ENCODE measurements around the gene ACVR2A.

Gene ACVR2A

GRCh38 chr2:147818741-147819140, 26.1 kb upstream of the ACVR2A start:
- TF ChIP-seq CTCF (IDR thresholded peaks at IDR 0.05; ENCODE audit: low read depth, low read length) = no peak
- Histone ChIP-seq H3K4me1 (no peaks in the 10 kb centered on the region), H3K27me3 (no peaks in the 10 kb centered on the region), H3K36me3 (no peaks in the 10 kb centered on the region), H3K9me3 (no peaks in the 10 kb centered on the region), H3K4me3 (ENCODE audit: low read depth, low read length) (no peak overlapping the region)
- no peak for DNase-seq

GRCh38 chr2:147824620-147825019, 20.2 kb upstream of the ACVR2A start:
- no peak for TF ChIP-seq CTCF (IDR thresholded peaks at IDR 0.05; ENCODE audit: low read depth, low read length)
- Histone ChIP-seq H3K4me1 (no peaks in the 10 kb centered on the region), H3K4me3 (ENCODE audit: low read depth, low read length) (no peak overlapping the region), H3K27me3 (no peaks in the 10 kb centered on the region), H3K36me3 (no peaks in the 10 kb centered on the region), H3K9me3 (no peaks in the 10 kb centered on the region)
- no peak for DNase-seq

GRCh38 chr2:147826278-147827087, 18.3 kb upstream of the ACVR2A start:
- no peaks in the 10 kb centered on the region for H3K36me3 ChIP-seq
- H3K4me1 ChIP-seq = no peaks in the 10 kb centered on the region
- DNase-seq = no peak
- no peaks in the 10 kb centered on the region for H3K9me3 ChIP-seq
- TF ChIP-seq CTCF (IDR thresholded peaks at IDR 0.05; ENCODE audit: low read depth, low read length) = no peak
- no peaks in the 10 kb centered on the region for H3K27me3 ChIP-seq
- no peak overlapping the region for H3K4me3 ChIP-seq (ENCODE audit: low read depth, low read length)

- H3K4me3 ChIP-seq (ENCODE audit: low read depth, low read length) = no peak overlapping the region
- TF ChIP-seq CTCF (IDR thresholded peaks at IDR 0.05; ENCODE audit: low read depth, low read length) = no peak
- no peaks in the 10 kb centered on the region for H3K9me3 ChIP-seq
- no peaks in the 10 kb centered on the region for H3K27me3 ChIP-seq
- no peak for DNase-seq
- no peaks in the 10 kb centered on the region for H3K4me1 ChIP-seq
- H3K36me3 ChIP-seq = no peaks in the 10 kb centered on the region
Measured at GRCh38 chr2:147827088-147827375, 17.8 kb upstream of the ACVR2A start.

GRCh38 chr2:147829106-147829505, 15.7 kb upstream of the ACVR2A start:
- Histone ChIP-seq H3K9me3 (no peaks in the 10 kb centered on the region), H3K27me3 (no peaks in the 10 kb centered on the region), H3K36me3 (no peaks in the 10 kb centered on the region), H3K4me1 (no peaks in the 10 kb centered on the region), H3K4me3 (ENCODE audit: low read depth, low read length) (no peak overlapping the region)
- no peak for TF ChIP-seq CTCF (IDR thresholded peaks at IDR 0.05; ENCODE audit: low read depth, low read length)
- DNase-seq = no peak

GRCh38 chr2:147836099-147836498, 8.7 kb upstream of the ACVR2A start:
- Histone ChIP-seq H3K4me3 (ENCODE audit: low read depth, low read length) (no peak overlapping the region), H3K27me3 (no peaks in the 10 kb centered on the region), H3K4me1 (no peaks in the 10 kb centered on the region), H3K36me3 (no peaks in the 10 kb centered on the region), H3K9me3 (no peaks in the 10 kb centered on the region)
- no peak for TF ChIP-seq CTCF (IDR thresholded peaks at IDR 0.05; ENCODE audit: low read depth, low read length)
- no peak for DNase-seq
